ENCODE results near the gene HTR5A.
"Not testable (repeated sequence)": the region's sequence is repeated elsewhere in the genome, so short reads cannot be mapped to it uniquely, and the experiment has no call there.

The HTR5A gene

GRCh38 chr7:155069992-155070751 lies at the start of gene HTR5A:
Gene HTR5A (plus strand): TSS chr7:155070324. CDS start chr7:155070900, 576 bp downstream.
- H3K27ac Mint-ChIP-seq: no peak within 1 kb of the TSS
- peaks cover 76% of the 10 kb centered on the region for H3K27me3 Mint-ChIP-seq
- no peaks in the 10 kb centered on the region for H3K4me1 Mint-ChIP-seq (ENCODE audit: low read depth)
- no peaks in the 10 kb centered on the region for H3K36me3 Mint-ChIP-seq (ENCODE audit: low read depth)
- peak; percentile 84 for DNase-seq
- H3K9me3 Mint-ChIP-seq: peaks cover 2% of the 10 kb centered on the region
- H3K4me3 Mint-ChIP-seq: no peak within 1 kb of the TSS

- H3K4me3 Mint-ChIP-seq: no peak overlapping the region
- peaks cover 3% of the 10 kb centered on the region for H3K27me3 Mint-ChIP-seq
- no peaks in the 10 kb centered on the region for H3K4me1 Mint-ChIP-seq (ENCODE audit: low read depth)
- no peak overlapping the region for H3K27ac Mint-ChIP-seq
- no peak for DNase-seq
- no peaks in the 10 kb centered on the region for H3K36me3 Mint-ChIP-seq (ENCODE audit: low read depth)
- H3K9me3 Mint-ChIP-seq: no peaks in the 10 kb centered on the region
Measured at GRCh38 chr7:155020996-155021395, 49.1 kb upstream of the HTR5A start.

GRCh38 chr7:155021699-155022145 lies 48.4 kb upstream of the HTR5A start:
- Mint-ChIP-seq H3K4me3 (no peak overlapping the region), H3K9me3 (no peaks in the 10 kb centered on the region), H3K36me3 (ENCODE audit: low read depth) (no peaks in the 10 kb centered on the region), H3K27me3 (peaks cover 3% of the 10 kb centered on the region), H3K4me1 (ENCODE audit: low read depth) (no peaks in the 10 kb centered on the region), H3K27ac (no peak overlapping the region)
- no peak for DNase-seq

GRCh38 chr7:155027879-155028278 lies 42.2 kb upstream of the HTR5A start:
- no peak overlapping the region for H3K4me3 Mint-ChIP-seq
- no peaks in the 10 kb centered on the region for H3K4me1 Mint-ChIP-seq (ENCODE audit: low read depth)
- H3K9me3 Mint-ChIP-seq: no peaks in the 10 kb centered on the region
- no peaks in the 10 kb centered on the region for H3K36me3 Mint-ChIP-seq (ENCODE audit: low read depth)
- H3K27me3 Mint-ChIP-seq: peaks cover 3% of the 10 kb centered on the region
- no peak for DNase-seq
- H3K27ac Mint-ChIP-seq: no peak overlapping the region

GRCh38 chr7:155032978-155033377 lies 37.1 kb upstream of the HTR5A start:
- H3K4me1 Mint-ChIP-seq (ENCODE audit: low read depth): no peaks in the 10 kb centered on the region
- no peaks in the 10 kb centered on the region for H3K36me3 Mint-ChIP-seq (ENCODE audit: low read depth)
- H3K4me3 Mint-ChIP-seq: no peak overlapping the region
- H3K27me3 Mint-ChIP-seq: peaks cover 18% of the 10 kb centered on the region
- no peak overlapping the region for H3K27ac Mint-ChIP-seq
- no peaks in the 10 kb centered on the region for H3K9me3 Mint-ChIP-seq
- no peak for DNase-seq

GRCh38 chr7:155034495-155034894 lies 35.6 kb upstream of the HTR5A start:
- H3K27ac Mint-ChIP-seq; H3K4me3 Mint-ChIP-seq; H3K36me3 Mint-ChIP-seq (ENCODE audit: low read depth); H3K4me1 Mint-ChIP-seq (ENCODE audit: low read depth); H3K9me3 Mint-ChIP-seq; DNase-seq: not testable (repeated sequence)
- peaks cover 27% of the 10 kb centered on the region for H3K27me3 Mint-ChIP-seq

- no peaks in the 10 kb centered on the region for H3K9me3 Mint-ChIP-seq
- no peaks in the 10 kb centered on the region for H3K4me1 Mint-ChIP-seq (ENCODE audit: low read depth)
- no peak overlapping the region for H3K27ac Mint-ChIP-seq
- no peak overlapping the region for H3K4me3 Mint-ChIP-seq
- H3K27me3 Mint-ChIP-seq: peaks cover 36% of the 10 kb centered on the region
- no peaks in the 10 kb centered on the region for H3K36me3 Mint-ChIP-seq (ENCODE audit: low read depth)
- DNase-seq: no peak
Measured at GRCh38 chr7:155038335-155038734, 31.8 kb upstream of the HTR5A start.

GRCh38 chr7:155043756-155044155 lies 26.4 kb upstream of the HTR5A start:
- no peak for DNase-seq

GRCh38 chr7:155048006-155048405 lies 22.1 kb upstream of the HTR5A start:
- DNase-seq: no peak
- no peak overlapping the region for H3K27ac Mint-ChIP-seq
- H3K9me3 Mint-ChIP-seq: no peaks in the 10 kb centered on the region
- peaks cover 9% of the 10 kb centered on the region for H3K27me3 Mint-ChIP-seq
- no peaks in the 10 kb centered on the region for H3K36me3 Mint-ChIP-seq (ENCODE audit: low read depth)
- no peak overlapping the region for H3K4me3 Mint-ChIP-seq
- H3K4me1 Mint-ChIP-seq (ENCODE audit: low read depth): no peaks in the 10 kb centered on the region

More at GRCh38 chr7:155043756-155044155, 26.4 kb upstream of the HTR5A start:
- no peaks in the 10 kb centered on the region for H3K4me1 Mint-ChIP-seq (ENCODE audit: low read depth)
- H3K27ac Mint-ChIP-seq: no peak overlapping the region
- no peaks in the 10 kb centered on the region for H3K9me3 Mint-ChIP-seq
- H3K27me3 Mint-ChIP-seq: peaks cover 26% of the 10 kb centered on the region
- H3K4me3 Mint-ChIP-seq: no peak overlapping the region
- H3K36me3 Mint-ChIP-seq (ENCODE audit: low read depth): no peaks in the 10 kb centered on the region

GRCh38 chr7:155051355-155051754 lies 18.8 kb upstream of the HTR5A start:
- no peak overlapping the region for H3K4me3 Mint-ChIP-seq
- no peak for DNase-seq
- peaks cover 7% of the 10 kb centered on the region for H3K27me3 Mint-ChIP-seq
- no peak overlapping the region for H3K27ac Mint-ChIP-seq
- H3K4me1 Mint-ChIP-seq (ENCODE audit: low read depth): no peaks in the 10 kb centered on the region
- no peaks in the 10 kb centered on the region for H3K9me3 Mint-ChIP-seq
- H3K36me3 Mint-ChIP-seq (ENCODE audit: low read depth): no peaks in the 10 kb centered on the region

- H3K36me3 Mint-ChIP-seq (ENCODE audit: low read depth): no peaks in the 10 kb centered on the region
Measured at GRCh38 chr7:155053002-155053401, 17.1 kb upstream of the HTR5A start.

GRCh38 chr7:155054761-155055160 lies 15.4 kb upstream of the HTR5A start:
- Mint-ChIP-seq H3K4me1 (ENCODE audit: low read depth) (no peaks in the 10 kb centered on the region), H3K36me3 (ENCODE audit: low read depth) (no peaks in the 10 kb centered on the region), H3K9me3 (no peaks in the 10 kb centered on the region), H3K27me3 (peaks cover 17% of the 10 kb centered on the region), H3K27ac (no peak overlapping the region), H3K4me3 (no peak overlapping the region)
- no peak for DNase-seq

More at GRCh38 chr7:155053002-155053401, 17.1 kb upstream of the HTR5A start:
- peaks cover 10% of the 10 kb centered on the region for H3K27me3 Mint-ChIP-seq
- H3K27ac Mint-ChIP-seq: no peak overlapping the region
- no peak overlapping the region for H3K4me3 Mint-ChIP-seq
- DNase-seq: no peak
- H3K4me1 Mint-ChIP-seq (ENCODE audit: low read depth): no peaks in the 10 kb centered on the region
- no peaks in the 10 kb centered on the region for H3K9me3 Mint-ChIP-seq

GRCh38 chr7:155057076-155057475 lies 13.0 kb upstream of the HTR5A start:
- DNase-seq: no peak
- Mint-ChIP-seq H3K4me3 (no peak overlapping the region), H3K4me1 (ENCODE audit: low read depth) (no peaks in the 10 kb centered on the region), H3K9me3 (no peaks in the 10 kb centered on the region), H3K27ac (no peak overlapping the region), H3K27me3 (peaks cover 32% of the 10 kb centered on the region), H3K36me3 (ENCODE audit: low read depth) (no peaks in the 10 kb centered on the region)

- H3K36me3 Mint-ChIP-seq (ENCODE audit: low read depth): no peaks in the 10 kb centered on the region
- no peaks in the 10 kb centered on the region for H3K9me3 Mint-ChIP-seq
- no peaks in the 10 kb centered on the region for H3K4me1 Mint-ChIP-seq (ENCODE audit: low read depth)
- no peak for DNase-seq
- no peak overlapping the region for H3K4me3 Mint-ChIP-seq
- peaks cover 36% of the 10 kb centered on the region for H3K27me3 Mint-ChIP-seq
- H3K27ac Mint-ChIP-seq: no peak overlapping the region
Measured at GRCh38 chr7:155058896-155059295, 11.2 kb upstream of the HTR5A start.

- H3K27me3 Mint-ChIP-seq: peaks cover 41% of the 10 kb centered on the region
- H3K36me3 Mint-ChIP-seq (ENCODE audit: low read depth): no peaks in the 10 kb centered on the region
- H3K27ac Mint-ChIP-seq: no peak overlapping the region
- H3K4me1 Mint-ChIP-seq (ENCODE audit: low read depth): no peaks in the 10 kb centered on the region
- DNase-seq: no peak
- no peaks in the 10 kb centered on the region for H3K9me3 Mint-ChIP-seq
- H3K4me3 Mint-ChIP-seq: no peak overlapping the region
Measured at GRCh38 chr7:155059703-155060102, 10.4 kb upstream of the HTR5A start.
